Activated naive CD8-positive, alpha-beta T cell treated with anti-CD3 and anti-CD28 coated beads, Interleukin-2, amount 10 ng/mL, durations not matched to agents 7 days and 5 days (primary cell): ENCODE measurements around the gene NRCAM. TPM values are rescaled to one million over a fixed set of nuclear protein-coding genes. Genes with fewer than 3 reads are reported as not detected.
"Not testable (repeated sequence)": the region's sequence is repeated elsewhere in the genome, so short reads cannot be mapped to it uniquely, and the experiment has no call there.

ENCODE experiments used
- ATAC-seq: fragments of 150-1000 bp; cut with Tn5 transposase; one replicate; pipeline ENCODE4 v1.10.0; 2021; ENCODE audit warnings: low read depth, moderate library complexity
- POLR2A ChIA-PET: fragments of 350-600 bp; sonication (Branson Sonifier 250); formaldehyde crosslinking; loops from one replicate; lab custom pipeline; 2021; ENCODE audit warnings: antibody characterized with exemption; lab: Charles Lee
- DNase-seq: peaks from one replicate; pipeline ENCODE4 v3.0.0; 2021
- H3K27ac Mint-ChIP-seq: one replicate; pipeline ENCODE4 v1.8.0; 2022; ENCODE audit warnings: mild to moderate bottlenecking, mixed read lengths
- H3K27me3 Mint-ChIP-seq: one replicate; pipeline ENCODE4 v1.8.0; 2022; ENCODE audit warnings: mild to moderate bottlenecking, moderate library complexity, mixed read lengths
- H3K36me3 Mint-ChIP-seq: one replicate; pipeline ENCODE4 v1.8.0; 2021; ENCODE audit warnings: mild to moderate bottlenecking, mixed read lengths
- H3K4me1 Mint-ChIP-seq: one replicate; pipeline ENCODE4 v1.8.0; 2021; ENCODE audit warnings: mixed read lengths
- H3K4me3 Mint-ChIP-seq: one replicate; pipeline ENCODE4 v1.8.0; 2022; ENCODE audit warnings: mild to moderate bottlenecking, moderate library complexity, mixed read lengths
- H3K9me3 Mint-ChIP-seq: one replicate; pipeline ENCODE4 v1.8.0; 2021; ENCODE audit warnings: mixed read lengths
- total RNA-seq, 2 experiments: library from RNA; stranded (reverse); gene quantifications; one replicate each; pipeline ENCODE4 v1.2.3, GENCODE V29; 2021

Gene NRCAM
- total RNA-seq, 2 experiments from 2014 or later: 0.50 to 0.99 TPM

GRCh38 chr7:108360058-108360800, 96.0 kb downstream of the NRCAM start:
- POLR2A ChIA-PET: no interaction called here
- no peaks in the 10 kb centered on the region for H3K4me1 Mint-ChIP-seq

GRCh38 chr7:108358553-108358952, 97.7 kb downstream of the NRCAM start:
- Mint-ChIP-seq H3K9me3 (peaks cover 6% of the 10 kb centered on the region), H3K4me3 (no peak overlapping the region), H3K36me3 (peaks cover 4% of the 10 kb centered on the region), H3K27ac (no peak overlapping the region), H3K4me1 (no peaks in the 10 kb centered on the region), H3K27me3 (no peaks in the 10 kb centered on the region)
- POLR2A ChIA-PET: no interaction called here
- ATAC-seq: no peak
- no peak for DNase-seq

More at GRCh38 chr7:108360058-108360800, 96.0 kb downstream of the NRCAM start:
- no peak for DNase-seq
- ATAC-seq: no peak
- Mint-ChIP-seq H3K27me3 (no peaks in the 10 kb centered on the region), H3K36me3 (peaks cover 4% of the 10 kb centered on the region), H3K4me3 (no peak overlapping the region), H3K27ac (no peak overlapping the region), H3K9me3 (peaks cover 6% of the 10 kb centered on the region)

GRCh38 chr7:108351729-108352131, 104.5 kb downstream of the NRCAM start:
- POLR2A ChIA-PET: no interaction called here
- H3K4me3 Mint-ChIP-seq: no peak overlapping the region
- no peaks in the 10 kb centered on the region for H3K4me1 Mint-ChIP-seq
- no peaks in the 10 kb centered on the region for H3K27me3 Mint-ChIP-seq
- DNase-seq: no peak
- no peaks in the 10 kb centered on the region for H3K36me3 Mint-ChIP-seq
- H3K27ac Mint-ChIP-seq: no peak overlapping the region
- H3K9me3 Mint-ChIP-seq: peaks cover 2% of the 10 kb centered on the region
- no peak for ATAC-seq

GRCh38 chr7:108348913-108349312, 107.3 kb downstream of the NRCAM start:
- no peaks in the 10 kb centered on the region for H3K27me3 Mint-ChIP-seq
- DNase-seq (no peak), ATAC-seq (no peak)
- H3K36me3 Mint-ChIP-seq: no peaks in the 10 kb centered on the region
- H3K27ac Mint-ChIP-seq: no peak overlapping the region
- H3K4me3 Mint-ChIP-seq: no peak overlapping the region
- H3K9me3 Mint-ChIP-seq: peaks cover 2% of the 10 kb centered on the region
- H3K4me1 Mint-ChIP-seq: no peaks in the 10 kb centered on the region
- POLR2A ChIA-PET: no interaction called here

- no peak overlapping the region for H3K27ac Mint-ChIP-seq
- POLR2A ChIA-PET: no interaction called here
- H3K9me3 Mint-ChIP-seq: peaks cover 2% of the 10 kb centered on the region
- no peaks in the 10 kb centered on the region for H3K27me3 Mint-ChIP-seq
- ATAC-seq (no peak), DNase-seq (no peak)
- no peaks in the 10 kb centered on the region for H3K4me1 Mint-ChIP-seq
- no peak overlapping the region for H3K4me3 Mint-ChIP-seq
- no peaks in the 10 kb centered on the region for H3K36me3 Mint-ChIP-seq
These were observed 108.6 kb downstream of the NRCAM start for GRCh38 chr7:108347616-108348015.

- no peak overlapping the region for H3K4me3 Mint-ChIP-seq
- peaks cover 2% of the 10 kb centered on the region for H3K9me3 Mint-ChIP-seq
- DNase-seq: no peak
- H3K27ac Mint-ChIP-seq: no peak overlapping the region
- H3K36me3 Mint-ChIP-seq: no peaks in the 10 kb centered on the region
- ATAC-seq: no peak
- no peaks in the 10 kb centered on the region for H3K4me1 Mint-ChIP-seq
- H3K27me3 Mint-ChIP-seq: no peaks in the 10 kb centered on the region
- POLR2A ChIA-PET: no interaction called here
These were observed 110.4 kb downstream of the NRCAM start for GRCh38 chr7:108345710-108346336.

GRCh38 chr7:108340856-108341411, 115.3 kb downstream of the NRCAM start:
- H3K4me3 Mint-ChIP-seq: no peak overlapping the region
- no peaks in the 10 kb centered on the region for H3K4me1 Mint-ChIP-seq
- H3K9me3 Mint-ChIP-seq: no peaks in the 10 kb centered on the region
- H3K27me3 Mint-ChIP-seq: no peaks in the 10 kb centered on the region
- POLR2A ChIA-PET: no interaction called here
- H3K36me3 Mint-ChIP-seq: no peaks in the 10 kb centered on the region
- no peak overlapping the region for H3K27ac Mint-ChIP-seq
- ATAC-seq: no peak
- DNase-seq: no peak

GRCh38 chr7:108340406-108340805, 115.8 kb downstream of the NRCAM start:
- H3K27me3 Mint-ChIP-seq, H3K4me3 Mint-ChIP-seq, DNase-seq, POLR2A ChIA-PET, ATAC-seq, H3K36me3 Mint-ChIP-seq, H3K4me1 Mint-ChIP-seq, H3K9me3 Mint-ChIP-seq, H3K27ac Mint-ChIP-seq: not testable (repeated sequence)

- DNase-seq (no peak), ATAC-seq (no peak)
- Mint-ChIP-seq H3K4me3 (no peak overlapping the region), H3K27ac (no peak overlapping the region), H3K27me3 (no peaks in the 10 kb centered on the region), H3K9me3 (peaks cover 2% of the 10 kb centered on the region), H3K4me1 (no peaks in the 10 kb centered on the region), H3K36me3 (no peaks in the 10 kb centered on the region)
- POLR2A ChIA-PET: no interaction called here
These were observed 120.8 kb downstream of the NRCAM start for GRCh38 chr7:108335269-108335918.

GRCh38 chr7:108332937-108333336, 123.3 kb downstream of the NRCAM start:
- Mint-ChIP-seq H3K4me1 (peaks cover 5% of the 10 kb centered on the region), H3K9me3 (peaks cover 2% of the 10 kb centered on the region), H3K27ac (no peak overlapping the region), H3K4me3 (no peak overlapping the region), H3K36me3 (no peaks in the 10 kb centered on the region), H3K27me3 (no peaks in the 10 kb centered on the region)
- no peak for ATAC-seq
- POLR2A ChIA-PET: no interaction called here
- no peak for DNase-seq

GRCh38 chr7:108331971-108332370, 124.3 kb downstream of the NRCAM start:
- Mint-ChIP-seq H3K9me3 (peaks cover 2% of the 10 kb centered on the region), H3K36me3 (no peaks in the 10 kb centered on the region), H3K4me1 (peaks cover 8% of the 10 kb centered on the region), H3K27me3 (no peaks in the 10 kb centered on the region), H3K27ac (no peak overlapping the region), H3K4me3 (no peak overlapping the region)
- DNase-seq (no peak), ATAC-seq (no peak)
- POLR2A ChIA-PET: no interaction called here

GRCh38 chr7:108330227-108330626, 126.0 kb downstream of the NRCAM start:
- H3K36me3 Mint-ChIP-seq: no peaks in the 10 kb centered on the region
- H3K27me3 Mint-ChIP-seq: no peaks in the 10 kb centered on the region
- H3K27ac Mint-ChIP-seq: no peak overlapping the region
- DNase-seq (no peak), ATAC-seq (no peak)
- H3K4me3 Mint-ChIP-seq: no peak overlapping the region
- H3K9me3 Mint-ChIP-seq: peaks cover 2% of the 10 kb centered on the region
- peaks cover 8% of the 10 kb centered on the region for H3K4me1 Mint-ChIP-seq
- POLR2A ChIA-PET: no interaction called here

GRCh38 chr7:108329514-108329913, 126.7 kb downstream of the NRCAM start:
- DNase-seq (no peak), ATAC-seq (no peak)
- H3K4me3 Mint-ChIP-seq: no peak overlapping the region
- H3K9me3 Mint-ChIP-seq: peaks cover 2% of the 10 kb centered on the region
- H3K27ac Mint-ChIP-seq: no peak overlapping the region
- POLR2A ChIA-PET: no interaction called here
- no peaks in the 10 kb centered on the region for H3K27me3 Mint-ChIP-seq
- no peaks in the 10 kb centered on the region for H3K36me3 Mint-ChIP-seq
- H3K4me1 Mint-ChIP-seq: peaks cover 8% of the 10 kb centered on the region
